Kidney (tissue), 14 donors: ENCODE results near the gene DMWD. TPM values are rescaled to one million over a fixed set of nuclear protein-coding genes. Genes with fewer than 3 reads are reported as not detected.

Experiments
- DNase-seq, 5 donors: peaks; one replicate each; pipeline ENCODE4 v3.0.0-alpha.2; 2013 to 2020
- FAIRE-seq: peaks from 2 replicates; lab custom pipeline; 2012; peaks lifted over from hg19 to GRCh38; lab: Jason Lieb, UNC
- H3K27ac ChIP-seq, 2 donors: one replicate each; pipeline ENCODE4 v1.7.0; 2013; ENCODE audit warnings: low read depth in 2 of 2, low read length in 2 of 2, inconsistent platforms in 1 of 2
- H3K27me3 ChIP-seq: one replicate; pipeline ENCODE4 v1.7.1; 2013; ENCODE audit warnings: low read length, inconsistent platforms; ENCODE audit not compliant: control insufficient read depth, insufficient read depth
- H3K36me3 ChIP-seq, 3 donors: one replicate each; pipeline versions ENCODE4 v1.7.0 to v1.7.1; 2013; ENCODE audit warnings: low read length in 3 of 3, control low read depth in 1 of 3, inconsistent platforms in 1 of 3; ENCODE audit not compliant: insufficient read depth in 3 of 3, control insufficient read depth in 2 of 3
- H3K4me1 ChIP-seq, 3 donors: one replicate each; pipeline versions ENCODE4 v1.7.0 to v1.7.1; 2013; ENCODE audit warnings: low read length in 3 of 3, inconsistent platforms in 1 of 3, low read depth in 1 of 3; ENCODE audit not compliant: control insufficient read depth in 2 of 3, insufficient read depth in 2 of 3
- H3K4me3 ChIP-seq, 3 donors: one replicate each; pipeline versions ENCODE4 v1.7.0 to v1.8.1; 2013; ENCODE audit warnings: low read length in 3 of 3, control low read depth in 1 of 3, inconsistent platforms in 1 of 3
- H3K9ac ChIP-seq, 3 donors: one replicate each; pipeline versions ENCODE4 v1.7.0 to v1.7.1; 2013; ENCODE audit warnings: low read length in 3 of 3, control low read depth in 1 of 3, inconsistent platforms in 1 of 3
- H3K9me3 ChIP-seq, 3 donors: one replicate each; pipeline versions ENCODE4 v1.7.0 to v1.7.1; 2013; ENCODE audit warnings: low read length in 3 of 3, control low read depth in 1 of 3, inconsistent platforms in 1 of 3; ENCODE audit not compliant: control insufficient read depth in 2 of 3, insufficient read depth in 1 of 3
- intact Hi-C: fragments of 100-400 bp; cut with DNase I; formaldehyde crosslinking; loops from one replicate; pipeline ENCODE4 v1.11.1; 2022
- polyA plus RNA-seq: library from polyadenylated mRNA; stranded (reverse); fragments of 350-450 nt; fragmentation: Illumina TruSeq; extraction: RNeasy Lipid Tissue Mini Kit (QIAGEN cat#74804); gene quantifications from one replicate; pipeline ENCODE4 v1.2.3, GENCODE V29; 2014; ENCODE audit warnings: low read depth, low replicate concordance; ENCODE audit not compliant: insufficient read depth
- total RNA-seq: library from RNA; stranded (reverse); fragmentation: NEBNext Ultra II Directional; extraction: Animal tissue kit (Norgen Biotek cat#: 25700); gene quantifications from one replicate; pipeline ENCODE4 v1.2.1, GENCODE V29; 2021
- TF ChIP-seq, protein P1 (sequence below): IDR thresholded peaks from 3 replicates; pipeline ENCODE4 v1.5.1; 2012; ENCODE audit warnings: mild to moderate bottlenecking, moderate library complexity, borderline replicate concordance; ENCODE audit not compliant: insufficient read depth; ENCODE audit errors: extremely low read depth
- donor health status: control.
- donor health status: control.
- donor health status: control.
- donor health status: control.
- donor health status: control.
- donor health status: DM: yes; HTN: yes; CAD: no.
- donor health status: Normal renal cell carcinoma (clear cell type).

The DMWD gene
- total and polyA plus RNA-seq, 2 donors from 2014 or later = 22.2 to 60.9 TPM

GRCh38 chr19:45765702-45766295 lies 26.8 kb downstream of the DMWD start:
- FAIRE-seq = no peak
- Histone ChIP-seq H3K9me3 (no peaks in the 10 kb centered on the region), H3K36me3 (no peaks in the 10 kb centered on the region), H3K4me3 (no peak overlapping the region), H3K4me1 (peaks cover 0 to 18% (median 0%) of the 10 kb centered on the region in 3 donors), H3K9ac (no peak overlapping the region), H3K27ac (peak overlapping the region in 1 of 2 donors; percentile 97), H3K27me3 (no peaks in the 10 kb centered on the region)
- intact Hi-C loops = no loop called here
- TF ChIP-seq, protein P1, sequence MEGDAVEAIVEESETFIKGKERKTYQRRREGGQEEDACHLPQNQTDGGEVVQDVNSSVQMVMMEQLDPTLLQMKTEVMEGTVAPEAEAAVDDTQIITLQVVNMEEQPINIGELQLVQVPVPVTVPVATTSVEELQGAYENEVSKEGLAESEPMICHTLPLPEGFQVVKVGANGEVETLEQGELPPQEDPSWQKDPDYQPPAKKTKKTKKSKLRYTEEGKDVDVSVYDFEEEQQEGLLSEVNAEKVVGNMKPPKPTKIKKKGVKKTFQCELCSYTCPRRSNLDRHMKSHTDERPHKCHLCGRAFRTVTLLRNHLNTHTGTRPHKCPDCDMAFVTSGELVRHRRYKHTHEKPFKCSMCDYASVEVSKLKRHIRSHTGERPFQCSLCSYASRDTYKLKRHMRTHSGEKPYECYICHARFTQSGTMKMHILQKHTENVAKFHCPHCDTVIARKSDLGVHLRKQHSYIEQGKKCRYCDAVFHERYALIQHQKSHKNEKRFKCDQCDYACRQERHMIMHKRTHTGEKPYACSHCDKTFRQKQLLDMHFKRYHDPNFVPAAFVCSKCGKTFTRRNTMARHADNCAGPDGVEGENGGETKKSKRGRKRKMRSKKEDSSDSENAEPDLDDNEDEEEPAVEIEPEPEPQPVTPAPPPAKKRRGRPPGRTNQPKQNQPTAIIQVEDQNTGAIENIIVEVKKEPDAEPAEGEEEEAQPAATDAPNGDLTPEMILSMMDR = no peak
- peak in 2 of 5 donors; percentile 26 to 73 for DNase-seq

DNA sequence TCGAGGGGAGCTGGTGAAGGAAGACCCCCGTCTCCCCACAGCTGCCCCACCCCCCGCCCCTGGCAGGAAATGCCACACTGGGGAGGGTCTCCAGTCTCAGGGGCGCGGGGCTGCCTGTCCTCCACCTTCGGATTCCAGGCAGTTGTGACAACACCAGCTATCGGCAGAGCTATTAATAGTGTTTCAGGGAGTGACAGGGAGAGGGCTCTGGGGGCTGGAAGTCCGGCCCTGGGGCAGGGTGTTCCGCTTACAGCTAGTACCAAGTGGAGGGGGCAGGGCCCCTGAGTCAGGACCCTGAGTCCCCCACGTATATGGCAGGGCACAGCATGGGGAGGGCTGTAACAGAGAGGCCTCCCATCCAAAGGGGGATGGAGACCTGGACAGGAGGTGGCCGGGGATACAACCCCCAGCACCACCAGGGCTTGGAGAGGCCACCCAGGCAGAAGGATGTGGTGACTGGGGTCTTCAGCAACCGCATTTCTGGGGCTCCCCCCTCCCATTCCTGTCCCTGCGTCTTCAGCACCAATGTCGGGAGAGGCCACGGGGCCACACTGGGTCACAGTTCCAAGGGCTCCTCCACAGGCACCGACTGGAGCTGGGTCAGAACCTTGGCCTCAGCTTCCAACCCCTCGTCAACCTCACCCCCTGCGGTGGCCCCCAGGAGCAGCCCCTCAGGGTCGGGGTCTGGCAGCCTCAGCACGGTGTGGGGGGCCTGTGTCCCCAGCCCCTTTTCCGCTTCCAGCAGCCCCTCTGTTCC lies 27.5 kb downstream of the DMWD start:
- intact Hi-C loops = no loop called here
- Histone ChIP-seq H3K9me3 (no peaks in the 10 kb centered on the region), H3K27ac (peak overlapping the region in 1 of 2 donors; percentile 32), H3K4me1 (peaks cover 0 to 18% (median 0%) of the 10 kb centered on the region in 3 donors), H3K27me3 (no peaks in the 10 kb centered on the region), H3K36me3 (no peaks in the 10 kb centered on the region), H3K9ac (no peak overlapping the region), H3K4me3 (no peak overlapping the region)
- TF ChIP-seq, protein P1 = no peak
- DNase-seq (peak in 3 of 5 donors; percentile 40 to 74 (median 61)), FAIRE-seq (no peak)

DNA sequence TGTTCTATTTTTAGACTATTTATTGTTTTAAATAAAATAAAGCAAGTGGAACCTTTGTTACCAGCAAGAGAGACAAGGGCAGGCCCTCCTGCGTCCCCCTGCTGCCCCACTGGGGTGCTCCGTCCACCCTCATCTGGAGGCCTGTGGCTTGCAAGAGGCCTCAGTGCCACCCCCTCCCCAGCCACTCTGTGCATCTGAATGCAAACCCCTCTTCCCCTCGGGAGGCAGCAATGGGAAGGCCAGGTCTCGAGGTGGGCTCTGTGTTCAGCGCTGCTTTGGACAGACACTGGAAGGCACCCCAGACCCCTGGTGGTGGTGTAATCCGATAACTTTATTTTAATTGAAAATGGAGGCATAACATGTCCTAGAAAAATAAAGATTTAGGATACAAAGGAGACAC lies 28.2 kb downstream of the DMWD start:
- Histone ChIP-seq H3K4me3 (no peak overlapping the region), H3K27ac (no peak overlapping the region)
- TF ChIP-seq, protein P1 = no peak

More for the DNA sequence above, 28.2 kb downstream of the DMWD start:
- H3K36me3 ChIP-seq = no peaks in the 10 kb centered on the region
- FAIRE-seq = no peak
- H3K4me1 ChIP-seq = peaks cover 0 to 18% (median 0%) of the 10 kb centered on the region in 3 donors
- no peaks in the 10 kb centered on the region for H3K27me3 ChIP-seq
- peak in 4 of 5 donors; percentile 45 to 71 (median 54) for DNase-seq
- intact Hi-C loops = no loop called here
- H3K9me3 ChIP-seq = no peaks in the 10 kb centered on the region
- H3K9ac ChIP-seq = no peak overlapping the region
